Activated CD8-positive, alpha-beta memory T cell treated with anti-CD3 and anti-CD28 coated beads, Interleukin-2, amount 50 U/mL, for 48 hours (primary cell): ENCODE results near the gene RACGAP1.

Experiments
- DNase-seq: peaks from one replicate; pipeline ENCODE4 v3.0.0-alpha.2; 2020

RACGAP1 gene, protein sequence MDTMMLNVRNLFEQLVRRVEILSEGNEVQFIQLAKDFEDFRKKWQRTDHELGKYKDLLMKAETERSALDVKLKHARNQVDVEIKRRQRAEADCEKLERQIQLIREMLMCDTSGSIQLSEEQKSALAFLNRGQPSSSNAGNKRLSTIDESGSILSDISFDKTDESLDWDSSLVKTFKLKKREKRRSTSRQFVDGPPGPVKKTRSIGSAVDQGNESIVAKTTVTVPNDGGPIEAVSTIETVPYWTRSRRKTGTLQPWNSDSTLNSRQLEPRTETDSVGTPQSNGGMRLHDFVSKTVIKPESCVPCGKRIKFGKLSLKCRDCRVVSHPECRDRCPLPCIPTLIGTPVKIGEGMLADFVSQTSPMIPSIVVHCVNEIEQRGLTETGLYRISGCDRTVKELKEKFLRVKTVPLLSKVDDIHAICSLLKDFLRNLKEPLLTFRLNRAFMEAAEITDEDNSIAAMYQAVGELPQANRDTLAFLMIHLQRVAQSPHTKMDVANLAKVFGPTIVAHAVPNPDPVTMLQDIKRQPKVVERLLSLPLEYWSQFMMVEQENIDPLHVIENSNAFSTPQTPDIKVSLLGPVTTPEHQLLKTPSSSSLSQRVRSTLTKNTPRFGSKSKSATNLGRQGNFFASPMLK

GRCh38 chr12:50025187-50026059 is at the start of gene RACGAP1:
RACGAP1 (minus strand) TSS chr12:50025494; CDS start chr12:50016715, 8,779 bp downstream.
- DNase-seq = peak; percentile 93

DNA sequence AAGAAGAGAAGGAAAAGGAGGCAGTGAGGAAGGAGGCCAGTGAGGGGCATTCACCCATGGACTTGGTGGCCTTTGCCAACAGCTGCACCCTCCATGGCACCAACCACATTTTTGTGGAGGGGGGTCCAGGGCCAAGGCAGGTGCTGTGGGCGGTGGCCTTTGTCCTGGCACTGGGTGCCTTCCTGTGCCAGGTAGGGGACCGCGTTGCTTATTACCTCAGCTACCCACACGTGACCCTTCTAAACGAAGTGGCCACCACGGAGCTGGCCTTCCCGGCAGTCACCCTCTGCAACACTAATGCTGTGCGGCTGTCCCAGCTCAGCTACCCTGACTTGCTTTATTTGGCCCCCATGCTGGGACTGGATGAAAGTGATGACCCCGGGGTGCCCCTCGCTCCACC is 48.4 kb upstream of the RACGAP1 start:
- no peak for DNase-seq

DNA sequence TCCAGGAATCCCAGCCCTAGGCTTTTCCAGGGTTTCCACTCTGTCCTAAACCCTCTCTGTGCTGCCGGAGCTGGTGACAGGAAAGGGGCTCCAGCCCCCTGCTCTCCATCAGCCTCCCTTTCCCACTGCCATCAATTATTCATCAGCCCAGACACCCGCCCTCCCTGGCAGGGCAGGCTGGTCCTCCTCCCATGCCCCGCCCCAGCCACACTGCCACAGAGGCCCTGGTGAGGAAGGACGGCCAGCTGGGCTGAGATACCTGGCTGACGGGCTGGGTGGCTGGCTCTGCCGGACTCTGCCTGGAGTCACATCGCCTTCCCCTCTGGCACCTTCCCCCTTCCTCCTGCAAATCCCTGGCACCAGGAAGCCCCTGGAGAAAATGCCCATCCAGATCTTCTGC is 47.9 kb upstream of the RACGAP1 start:
- no peak for DNase-seq

GRCh38 chr12:50072198-50072907 is 47.1 kb upstream of the RACGAP1 start:
- no peak for DNase-seq

- peak; percentile 84 for DNase-seq
These were observed 45.2 kb upstream of the RACGAP1 start for GRCh38 chr12:50070314-50071060.

DNA sequence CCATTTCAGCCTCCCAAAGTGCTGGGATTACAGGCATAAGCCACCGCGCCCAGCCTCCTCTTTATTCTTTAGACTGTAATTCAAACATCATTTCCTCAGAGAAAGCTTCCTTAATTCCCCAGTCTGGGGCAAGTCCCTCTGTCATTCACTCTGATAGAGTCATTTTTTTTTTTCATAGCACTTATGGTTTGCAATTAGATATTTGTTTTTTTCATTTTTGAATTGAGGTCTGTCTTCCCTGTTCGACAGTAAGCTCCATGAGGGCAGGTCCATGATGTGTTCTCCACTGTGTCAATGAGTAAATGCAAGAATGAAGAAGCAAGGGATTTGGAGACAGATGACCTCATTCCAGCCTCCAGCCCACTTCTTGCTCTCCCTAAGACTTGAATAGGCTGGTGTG is 44.2 kb upstream of the RACGAP1 start:
- DNase-seq = no peak

GRCh38 chr12:50069069-50069468 is 43.8 kb upstream of the RACGAP1 start:
- DNase-seq = no peak

- no peak for DNase-seq
These were observed 41.1 kb upstream of the RACGAP1 start for GRCh38 chr12:50066402-50066801.

GRCh38 chr12:50065726-50066310 is 40.5 kb upstream of the RACGAP1 start:
- no peak for DNase-seq

DNA sequence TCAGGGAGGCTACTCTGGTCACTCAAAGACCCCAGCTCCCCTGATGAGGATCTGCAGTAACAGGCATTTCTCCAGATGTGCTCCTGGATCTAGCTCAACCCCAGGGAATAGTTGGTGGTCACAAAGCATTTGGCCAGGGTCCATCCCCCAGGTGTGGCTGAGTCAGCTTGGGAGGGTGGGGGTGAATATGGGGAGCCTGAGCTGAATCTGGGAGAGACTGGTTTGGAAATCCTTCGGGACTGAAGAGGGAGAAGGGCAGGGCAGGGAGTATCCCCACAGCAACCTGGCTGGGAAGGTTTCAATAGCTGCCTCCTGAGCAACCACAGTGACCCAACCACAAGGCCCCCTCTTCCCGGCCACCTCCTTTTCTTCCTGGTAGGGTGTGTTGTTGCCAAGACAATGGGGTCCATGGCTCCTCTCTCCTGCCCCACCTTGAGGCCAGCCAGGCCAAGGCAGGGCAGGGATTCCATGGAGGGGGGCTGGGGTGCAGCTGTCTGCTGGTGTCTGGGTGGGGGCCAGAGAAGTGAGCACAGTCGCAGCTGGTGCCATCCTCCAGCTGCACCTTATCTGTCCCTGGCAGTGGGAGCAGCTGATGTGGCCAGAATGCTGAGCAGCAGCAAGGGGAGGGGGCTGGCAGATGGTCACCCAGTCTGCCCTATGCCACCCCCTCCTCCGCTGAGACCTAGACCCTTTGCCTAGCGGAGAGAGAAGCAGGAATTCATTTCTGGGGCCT is 37.6 kb upstream of the RACGAP1 start:
- no peak for DNase-seq

- DNase-seq = no peak
These were observed 36.8 kb upstream of the RACGAP1 start for GRCh38 chr12:50061946-50062686.

- DNase-seq = no peak
These were observed 35.9 kb upstream of the RACGAP1 start for GRCh38 chr12:50061171-50061570.

- DNase-seq = no peak
These were observed 34.8 kb upstream of the RACGAP1 start for GRCh38 chr12:50060120-50060468.

- DNase-seq = peak; percentile 81
These were observed 34.3 kb upstream of the RACGAP1 start for GRCh38 chr12:50059440-50060119.

DNA sequence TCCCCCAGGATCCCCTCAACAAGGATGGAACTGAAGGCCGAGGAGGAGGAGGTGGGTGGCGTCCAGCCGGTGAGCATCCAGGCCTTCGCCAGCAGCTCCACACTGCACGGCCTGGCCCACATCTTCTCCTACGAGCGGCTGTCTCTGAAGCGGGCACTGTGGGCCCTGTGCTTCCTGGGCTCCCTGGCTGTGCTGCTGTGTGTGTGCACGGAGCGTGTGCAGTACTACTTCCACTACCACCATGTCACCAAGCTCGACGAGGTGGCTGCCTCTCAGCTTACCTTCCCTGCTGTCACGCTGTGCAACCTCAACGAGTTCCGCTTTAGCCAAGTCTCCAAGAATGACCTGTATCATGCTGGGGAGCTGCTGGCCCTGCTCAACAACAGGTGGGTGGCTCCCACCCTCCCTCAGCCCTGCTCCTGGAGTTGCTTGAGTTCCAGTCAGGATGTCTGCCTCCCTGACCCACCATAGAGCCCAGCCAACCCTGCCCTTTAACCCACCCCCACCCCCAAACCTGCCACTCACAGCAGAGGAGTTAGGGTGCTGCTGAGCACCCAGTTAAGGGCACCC is 33.5 kb upstream of the RACGAP1 start:
- no peak for DNase-seq

- no peak for DNase-seq
These were observed 32.8 kb upstream of the RACGAP1 start for GRCh38 chr12:50057896-50058670.

GRCh38 chr12:50057000-50057841 is 31.9 kb upstream of the RACGAP1 start, which contains the start of gene ASIC1:
ASIC1 (plus strand) TSS chr12:50057596; CDS start chr12:50058767, 1,171 bp downstream.
- peak; percentile 78 for DNase-seq
